Cardiac fibroblast (primary cell): Measurements from ENCODE around the gene SMG6.

Experiments used
- DNase-seq, 2 donors: peaks; one replicate each; pipeline versions ENCODE4 v3.0.0 to v3.0.0-alpha.2; 2010; ENCODE audit warnings: low read depth in 2 of 2
- H3K4me3 ChIP-seq, 2 donors: replicated peaks in 1 of 2; 1 replicate in 1 of 2; 2 replicates in 1 of 2; pipeline ENCODE4 v1.5.1; 2011; ENCODE audit warnings: low read depth in 2 of 2, low read length in 2 of 2, mild to moderate bottlenecking in 2 of 2, moderate library complexity in 1 of 2
- CTCF ChIP-seq: IDR thresholded peaks from one replicate; pipeline ENCODE4 v1.5.1; 2011; ENCODE audit warnings: low read depth, mild to moderate bottlenecking, low read length, inconsistent platforms

Gene SMG6

GRCh38 chr17:2055292-2056205 lies 248.0 kb downstream of the SMG6 start:
- H3K4me3 ChIP-seq: peak overlapping the region; percentile 49 to 69
- DNase-seq: peak; percentile 64 to 69
- no peak for TF ChIP-seq CTCF

GRCh38 chr17:2054512-2055291 lies 248.9 kb downstream of the SMG6 start, which contains the start of gene HIC1:
TSS of gene HIC1 (plus strand) at chr17:2055103. CDS start at chr17:2056691, 1,588 bp downstream.
- peak; percentile 81 to 83 for DNase-seq
- TF ChIP-seq CTCF: peak; percentile 37
- peak within 1 kb of the TSS; percentile 46 to 69 for H3K4me3 ChIP-seq

GRCh38 chr17:2054262-2054511 lies 249.4 kb downstream of the SMG6 start:
- no peak for DNase-seq
- TF ChIP-seq CTCF: no peak
- peak overlapping the region; percentile 38 to 69 for H3K4me3 ChIP-seq

- peak; percentile 74 to 80 for DNase-seq
- peak overlapping the region; percentile 38 to 69 for H3K4me3 ChIP-seq
- TF ChIP-seq CTCF: peak; percentile 43
These were observed 250.0 kb downstream of the SMG6 start for GRCh38 chr17:2053380-2054261.

DNA sequence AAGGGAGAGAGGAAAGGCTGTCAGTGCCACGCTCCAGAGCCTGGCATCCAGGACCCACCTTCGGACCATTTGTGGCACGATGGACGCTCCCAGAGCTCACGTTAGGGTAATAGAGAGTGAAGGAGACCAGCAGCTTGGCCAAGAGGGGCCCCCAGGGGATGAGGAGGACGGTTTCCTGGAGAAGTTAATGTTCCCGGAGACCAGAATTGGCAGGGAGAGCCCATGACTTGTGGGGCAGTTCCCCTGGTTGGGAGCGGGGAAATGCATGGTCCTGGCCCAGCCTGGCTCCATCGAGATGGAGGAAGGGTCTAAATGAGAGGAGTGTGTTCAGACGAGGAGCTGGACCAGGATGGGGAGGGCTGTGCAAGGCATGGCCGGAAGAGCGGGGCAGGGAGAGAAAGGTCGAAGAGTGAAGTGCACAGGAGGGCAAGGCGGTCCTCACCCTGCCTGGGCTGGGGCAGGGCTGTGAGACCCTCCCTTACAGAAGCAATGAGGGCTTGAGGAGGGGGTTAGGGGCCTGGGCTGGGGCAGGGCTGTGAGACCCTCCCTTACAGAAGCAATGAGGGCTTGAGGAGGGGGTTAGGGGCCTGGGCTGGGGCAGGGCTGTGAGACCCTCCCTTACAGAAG lies 251.5 kb downstream of the SMG6 start:
- no peak overlapping the region for H3K4me3 ChIP-seq
- no peak for DNase-seq

More for the DNA sequence above, 251.5 kb downstream of the SMG6 start:
- TF ChIP-seq CTCF: no peak
